GM12872 (cell line): ENCODE results near the gene GNG7.

Experiments used
- TF ChIP-seq, protein P1 (sequence below): IDR thresholded peaks from 3 replicates; pipeline ENCODE4 v1.5.1; 2011; ENCODE audit warnings: low read depth, mild to moderate bottlenecking, low read length, moderate library complexity; ENCODE audit not compliant: insufficient read depth

The GNG7 gene

DNA sequence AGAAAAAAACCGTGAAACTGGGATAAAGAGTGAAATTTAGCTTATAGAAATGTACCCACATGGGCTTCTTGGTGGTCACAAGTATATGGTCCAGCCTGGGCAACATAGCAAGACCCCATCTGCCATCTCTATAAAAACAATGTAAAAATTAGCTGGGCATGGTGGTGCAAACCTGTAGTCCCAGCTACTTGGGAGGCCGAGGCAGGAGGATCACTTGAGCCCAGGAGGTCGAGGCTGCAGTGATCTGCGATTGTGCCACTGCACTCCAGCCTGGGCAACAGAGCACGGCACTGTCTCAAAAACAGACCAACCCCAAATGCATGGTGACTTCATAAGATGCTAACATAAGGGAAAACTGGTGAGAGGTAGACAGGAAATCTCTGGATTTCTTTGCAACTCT lies 54.4 kb downstream of the GNG7 start:
- TF ChIP-seq, protein P1, sequence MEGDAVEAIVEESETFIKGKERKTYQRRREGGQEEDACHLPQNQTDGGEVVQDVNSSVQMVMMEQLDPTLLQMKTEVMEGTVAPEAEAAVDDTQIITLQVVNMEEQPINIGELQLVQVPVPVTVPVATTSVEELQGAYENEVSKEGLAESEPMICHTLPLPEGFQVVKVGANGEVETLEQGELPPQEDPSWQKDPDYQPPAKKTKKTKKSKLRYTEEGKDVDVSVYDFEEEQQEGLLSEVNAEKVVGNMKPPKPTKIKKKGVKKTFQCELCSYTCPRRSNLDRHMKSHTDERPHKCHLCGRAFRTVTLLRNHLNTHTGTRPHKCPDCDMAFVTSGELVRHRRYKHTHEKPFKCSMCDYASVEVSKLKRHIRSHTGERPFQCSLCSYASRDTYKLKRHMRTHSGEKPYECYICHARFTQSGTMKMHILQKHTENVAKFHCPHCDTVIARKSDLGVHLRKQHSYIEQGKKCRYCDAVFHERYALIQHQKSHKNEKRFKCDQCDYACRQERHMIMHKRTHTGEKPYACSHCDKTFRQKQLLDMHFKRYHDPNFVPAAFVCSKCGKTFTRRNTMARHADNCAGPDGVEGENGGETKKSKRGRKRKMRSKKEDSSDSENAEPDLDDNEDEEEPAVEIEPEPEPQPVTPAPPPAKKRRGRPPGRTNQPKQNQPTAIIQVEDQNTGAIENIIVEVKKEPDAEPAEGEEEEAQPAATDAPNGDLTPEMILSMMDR: no peak

DNA sequence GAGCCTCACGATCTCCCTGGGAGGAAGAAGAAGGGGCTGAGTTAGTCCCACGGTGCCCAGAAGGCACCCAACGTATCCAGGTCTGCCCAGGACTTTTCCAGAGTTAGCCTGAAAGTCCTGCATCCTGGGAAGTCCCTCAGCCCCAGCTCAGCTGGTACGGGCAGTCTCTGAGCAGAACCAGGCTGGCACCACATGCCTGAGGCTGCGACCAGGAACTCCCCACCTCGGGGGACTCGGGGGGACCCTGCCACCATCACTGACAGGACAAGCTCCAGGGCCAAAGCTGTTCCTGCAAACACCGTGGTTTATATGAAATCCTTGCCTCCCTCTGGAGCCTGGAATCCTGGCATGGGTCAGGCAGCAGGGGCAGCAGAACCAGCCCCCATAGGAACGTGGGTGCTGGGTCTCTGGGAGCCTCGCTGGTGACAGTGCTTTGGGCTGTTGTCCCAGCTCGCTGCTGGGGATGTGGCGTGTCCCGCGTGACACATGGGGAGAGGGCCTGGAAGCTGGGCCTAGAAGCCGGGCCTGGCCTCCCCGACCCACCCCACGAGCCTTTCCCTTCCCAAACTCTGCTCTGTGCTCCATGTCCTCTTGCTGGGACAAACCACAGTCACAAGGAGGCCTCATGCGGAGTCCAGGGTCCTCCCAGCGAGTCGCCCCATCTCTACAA lies 55.5 kb downstream of the GNG7 start:
- TF ChIP-seq, protein P1: no peak

DNA sequence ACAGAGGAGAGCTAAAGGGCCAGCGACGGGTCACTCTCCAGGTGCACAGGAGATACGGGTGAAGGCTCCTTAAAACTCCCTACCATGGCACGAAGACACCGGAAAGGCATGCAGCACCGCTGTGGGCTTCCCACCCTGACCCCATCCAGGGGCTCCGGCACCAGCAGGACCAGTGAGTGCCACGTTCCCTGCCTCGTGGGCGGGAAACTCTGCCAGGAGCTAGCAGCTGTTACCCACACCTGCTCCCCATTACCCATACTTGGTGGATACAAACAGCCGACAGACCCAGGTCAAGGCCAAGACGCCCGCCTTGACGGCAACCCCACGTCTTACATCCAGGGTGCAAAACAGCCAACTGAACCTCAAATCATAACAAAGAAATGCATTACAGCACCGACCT lies 56.7 kb downstream of the GNG7 start:
- TF ChIP-seq, protein P1: no peak

DNA sequence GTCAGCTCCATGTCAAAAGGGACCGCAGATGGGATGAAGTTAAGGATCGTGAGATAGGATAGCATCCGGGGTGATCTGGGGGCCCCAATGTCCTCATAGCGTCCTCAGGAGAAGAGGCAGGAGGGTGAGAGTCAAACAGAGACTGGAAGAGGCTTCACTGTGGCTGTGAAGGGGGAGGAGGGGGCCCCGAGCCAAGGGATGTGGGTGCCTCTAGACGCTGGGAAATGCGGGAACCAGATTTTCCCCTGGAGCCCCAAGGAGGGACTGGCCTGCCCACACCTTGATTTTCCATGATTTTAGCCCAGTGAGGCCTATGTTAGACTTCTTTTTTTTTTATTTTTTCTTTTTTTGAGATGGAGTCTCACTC lies 61.2 kb downstream of the GNG7 start:
- TF ChIP-seq, protein P1: no peak

DNA sequence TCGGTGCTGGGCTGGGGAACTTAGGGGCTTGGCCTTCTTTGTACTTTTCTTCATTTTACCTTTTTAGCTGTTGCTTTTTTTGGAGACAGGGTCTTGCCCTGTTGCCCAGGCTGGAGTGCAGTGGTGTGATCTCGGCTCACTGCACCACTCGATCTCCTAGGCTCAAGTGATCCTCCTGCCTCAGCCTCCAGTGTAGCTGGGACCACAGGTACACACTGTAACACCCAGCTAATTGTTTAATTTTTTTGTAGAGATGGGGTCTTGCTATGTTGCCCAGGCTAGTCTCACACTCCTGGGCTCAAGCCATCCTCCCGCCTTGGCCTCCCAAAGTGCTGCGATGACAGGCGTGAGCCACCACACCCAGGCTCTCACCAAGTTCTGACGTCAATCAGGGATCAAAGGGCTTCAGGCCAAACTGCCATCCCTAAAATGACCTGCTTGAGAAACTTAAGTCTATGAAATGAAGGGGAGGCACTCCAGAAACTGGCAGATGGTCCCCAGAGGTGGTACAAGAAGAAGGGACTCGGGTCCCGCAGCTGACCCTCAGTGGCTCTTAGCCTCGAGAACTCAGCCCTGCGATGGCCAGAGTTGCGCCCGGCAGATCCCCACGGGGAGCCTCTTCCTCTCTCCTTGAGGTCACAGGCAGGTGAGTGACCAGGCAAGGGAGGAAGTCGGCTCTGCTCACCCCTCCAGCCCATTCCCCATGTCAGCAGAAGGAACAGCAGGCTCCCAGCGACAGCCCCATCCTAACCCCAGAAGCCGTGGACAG lies 61.7 kb downstream of the GNG7 start:
- TF ChIP-seq, protein P1: no peak

DNA sequence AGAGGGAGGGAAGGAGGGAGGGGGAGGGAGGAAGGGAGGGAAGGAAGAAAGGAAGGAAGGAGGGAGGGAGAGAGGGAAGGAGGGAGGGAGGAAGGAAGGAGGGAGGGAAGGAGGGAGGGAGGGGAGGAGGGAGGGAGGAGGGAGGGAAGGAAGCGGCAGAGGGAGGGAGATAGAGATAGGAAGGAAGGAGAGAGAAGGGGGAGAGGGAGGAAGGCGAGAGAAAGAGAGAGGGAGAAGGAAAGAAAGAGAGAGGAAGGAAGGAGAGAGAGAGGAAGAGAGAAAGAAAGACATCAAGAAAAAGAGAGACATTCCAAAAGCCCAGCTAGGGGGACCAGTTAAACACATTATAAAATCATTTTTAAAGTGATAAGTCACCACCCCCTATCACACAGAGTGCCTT lies 62.5 kb downstream of the GNG7 start:
- TF ChIP-seq, protein P1: no peak

DNA sequence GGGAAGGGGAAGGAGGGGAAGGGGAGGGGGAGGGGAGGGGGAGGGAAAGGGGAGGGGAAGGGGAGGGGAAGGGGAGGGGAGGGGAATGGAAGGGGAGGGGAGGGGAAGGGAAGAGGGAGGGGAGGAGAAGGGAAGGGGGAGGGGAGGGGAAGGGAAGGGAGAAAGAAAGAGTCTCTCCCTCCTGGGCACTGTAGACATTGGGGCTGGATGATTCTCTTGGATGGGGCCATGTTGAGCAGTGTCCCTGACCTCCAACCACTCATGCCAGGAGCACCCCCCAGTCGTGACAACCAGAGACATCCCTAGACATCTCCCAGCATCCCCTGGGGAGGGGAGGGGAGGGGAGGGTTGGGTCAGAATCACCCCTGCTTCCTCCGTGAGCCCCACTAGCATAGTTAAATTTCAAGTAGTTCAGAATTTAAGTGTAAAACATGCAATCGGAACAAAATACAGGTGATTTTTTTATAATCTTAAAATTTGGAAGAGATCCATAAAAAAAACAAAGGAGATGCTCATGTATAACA lies 64.0 kb downstream of the GNG7 start:
- TF ChIP-seq, protein P1: no peak
